Measurements from ENCODE around the gene EPHB6.

The EPHB6 gene

GRCh38 chr7:142859829-142860228, 5.0 kb downstream of the EPHB6 start:
- CTCF ChIA-PET: interaction anchor here (0.7 to 5.5 kb wide), 5 partner anchors 12 to 884 kb away, joined by 3 to 24 read pairs (median 3); no protein-coding TSS in a partner anchor
- POLR2A ChIA-PET: no interaction called here
- peaks cover 0 to 5% of the 10 kb centered on the region in 2 experiments; a peak in 1 of 3 replicates for H3K36me3 ChIP-seq (ENCODE audit: control insufficient read depth in 2 of 2, insufficient read depth in 1 of 2, low read length in 2 of 2)
- TF ChIP-seq TSHZ1 (tag by site-specific recombination; IDR thresholded peaks at IDR 0.05; ENCODE audit: borderline replicate concordance) (no peak), ZNF146 (tag by site-specific recombination; IDR thresholded peaks at IDR 0.05) (no peak), FEZF1 (tag by site-specific recombination; IDR thresholded peaks at IDR 0.05) (peak; percentile 46; the same call in 1 of the 2 replicates), ZNF548 (tag by site-specific recombination; IDR thresholded peaks at IDR 0.05) (no peak), ZNF133 (tag by site-specific recombination; IDR thresholded peaks at IDR 0.05) (no peak), WT1 (tag by site-specific recombination; IDR thresholded peaks at IDR 0.05) (no peak), KLF7 (tag by site-specific recombination; IDR thresholded peaks at IDR 0.05; ENCODE audit: borderline replicate concordance) (no peak)
- no peak overlapping the region for H3K27ac ChIP-seq (ENCODE audit: extremely low read depth, low read depth, low read length)
- H3K4me3 ChIP-seq (ENCODE audit: low read depth, low read length): no peak overlapping the region
- H3K4me1 ChIP-seq (ENCODE audit: control insufficient read depth, insufficient read depth, low read length): no peaks in the 10 kb centered on the region
- H3K9me3 ChIP-seq (ENCODE audit: control insufficient read depth, insufficient read depth, low read depth, low read length): no peaks in the 10 kb centered on the region

- Histone ChIP-seq H3K4me1 (ENCODE audit: control insufficient read depth, insufficient read depth, low read length) (no peaks in the 10 kb centered on the region), H3K27ac (ENCODE audit: extremely low read depth, low read depth, low read length) (no peak overlapping the region), H3K9me3 (ENCODE audit: control insufficient read depth, insufficient read depth, low read depth, low read length) (no peaks in the 10 kb centered on the region), H3K4me3 (ENCODE audit: low read depth, low read length) (no peak overlapping the region), H3K36me3 (ENCODE audit: control insufficient read depth in 2 of 2, insufficient read depth in 1 of 2, low read length in 2 of 2) (peaks cover 0 to 5% of the 10 kb centered on the region in 2 experiments; a peak in 1 of 3 replicates)
- CTCF ChIA-PET: interaction anchor here (0.6 to 5.5 kb wide), 6 partner anchors 11 to 885 kb away, joined by 3 to 24 read pairs (median 4); no protein-coding TSS in a partner anchor
- POLR2A ChIA-PET: no interaction called here
- TF ChIP-seq ZEB2 (tag by site-specific recombination; IDR thresholded peaks at IDR 0.05) (no peak), ZBTB20 (tag by site-specific recombination; IDR thresholded peaks at IDR 0.05) (no peak), ZNF132 (tag by site-specific recombination; IDR thresholded peaks at IDR 0.05; ENCODE audit: borderline replicate concordance) (no peak), HIC1 (tag by site-specific recombination; IDR thresholded peaks at IDR 0.05) (no peak), TRIM28 (IDR thresholded peaks at IDR 0.05; ENCODE audit: borderline replicate concordance, low read length) (no peak), ZNF37A (tag by site-specific recombination; IDR thresholded peaks at IDR 0.05) (no peak), ZNF777 (tag by site-specific recombination; IDR thresholded peaks at IDR 0.05; ENCODE audit: borderline replicate concordance) (no peak), ZNF571 (tag by site-specific recombination; IDR thresholded peaks at IDR 0.05) (no peak), GLI2 (tag by site-specific recombination; IDR thresholded peaks at IDR 0.05; ENCODE audit: borderline replicate concordance, low read depth) (no peak), ZBTB48 (tag by site-specific recombination; IDR thresholded peaks at IDR 0.05) (no peak), REPIN1 (tag by site-specific recombination; IDR thresholded peaks at IDR 0.05; ENCODE audit: low read depth) (no peak), ZNF561 (tag by site-specific recombination; IDR thresholded peaks at IDR 0.05; ENCODE audit: borderline replicate concordance) (no peak), INSM2 (tag by site-specific recombination; IDR thresholded peaks at IDR 0.05) (no peak)
Observed at GRCh38 chr7:142860968-142861367, 6.1 kb downstream of the EPHB6 start.
